Inferior parietal cortex (tissue), 1 donor: ENCODE data around the gene FNDC3B.

Experiments used
- DNase-seq: peaks from one replicate; pipeline ENCODE4 v3.0.0-alpha.2; 2016; ENCODE audit errors: extremely low spot score

The FNDC3B gene

DNA sequence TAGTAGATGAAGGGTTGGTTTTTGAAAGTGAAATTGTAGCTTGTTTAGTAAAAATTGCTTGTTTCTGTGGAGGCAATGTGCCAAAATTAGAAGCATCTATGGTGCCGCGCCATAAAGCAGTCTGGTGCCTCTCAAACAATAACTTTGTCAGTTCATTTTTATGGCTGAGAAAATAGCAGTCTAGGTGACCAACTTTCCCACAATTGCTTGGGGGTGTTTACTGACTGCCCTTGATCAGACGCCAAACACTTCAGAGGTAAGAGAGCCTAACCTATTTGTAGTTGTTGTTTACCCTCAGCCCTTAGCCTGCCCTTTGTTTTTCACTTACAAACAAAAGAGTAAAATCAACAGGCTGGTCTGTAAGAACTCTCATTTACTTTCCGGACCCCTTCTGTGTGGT, 174.5 kb downstream of the FNDC3B start:
- DNase-seq = no peak

DNA sequence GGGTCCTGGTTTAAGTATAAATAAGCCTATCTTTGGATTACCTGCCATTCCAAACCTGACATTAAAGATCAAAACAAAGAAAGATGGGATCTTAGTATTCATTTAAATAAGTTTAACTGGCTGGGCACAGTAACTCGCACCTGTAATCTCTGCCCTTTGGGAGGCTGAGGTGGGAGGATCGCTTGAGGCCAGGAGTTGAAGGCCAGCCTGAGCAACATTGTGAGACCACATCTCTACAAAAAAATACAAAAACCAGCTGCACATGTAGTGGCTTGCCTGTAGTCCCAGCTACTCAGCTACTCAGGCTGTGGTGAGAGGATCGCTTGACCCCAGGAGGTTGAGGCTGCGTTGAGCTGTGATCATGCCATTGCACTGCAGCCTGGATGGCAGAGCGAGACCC, 176.9 kb downstream of the FNDC3B start:
- no peak for DNase-seq

DNA sequence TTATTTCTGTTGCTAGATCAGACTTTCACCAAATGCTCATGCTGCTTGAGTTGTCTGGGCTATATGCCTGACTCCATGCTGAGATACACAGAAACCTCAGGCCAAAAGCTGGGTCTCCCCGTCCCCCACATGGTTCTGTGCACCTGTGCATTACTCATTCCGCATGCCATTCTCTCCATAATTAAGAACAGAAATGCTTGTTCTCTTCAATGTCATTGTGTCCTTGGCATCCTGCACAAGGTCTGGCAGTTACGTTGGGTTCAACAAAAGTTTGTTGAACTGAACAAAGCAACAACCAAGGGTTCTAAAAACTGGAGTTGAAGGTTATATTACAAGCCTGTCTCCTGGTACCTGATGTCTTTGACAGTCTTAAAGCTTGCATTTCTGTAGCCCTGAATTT, 177.5 kb downstream of the FNDC3B start:
- no peak for DNase-seq

DNA sequence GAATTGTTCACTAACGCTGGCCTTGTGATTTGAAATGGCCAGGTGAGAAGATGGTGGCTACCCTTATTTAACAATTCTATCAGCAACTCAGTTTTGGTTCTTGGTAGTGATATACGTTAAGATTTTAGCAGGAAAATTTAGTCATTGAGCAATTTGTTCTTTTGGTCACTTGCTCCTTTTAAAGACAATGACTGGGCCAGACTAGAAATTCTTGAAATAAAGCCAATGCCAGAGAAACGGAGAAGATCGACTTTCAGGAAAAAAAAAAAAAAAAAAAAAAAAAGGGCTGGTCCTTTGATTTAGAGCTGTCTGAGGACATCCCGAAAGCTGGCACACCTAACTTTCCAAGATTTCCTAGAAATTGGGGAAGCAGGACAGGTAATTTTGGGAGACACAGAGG, 178.5 kb downstream of the FNDC3B start:
- no peak for DNase-seq

GRCh38 chr3:172218350-172219323, 179.3 kb downstream of the FNDC3B start:
- no peak for DNase-seq

- DNase-seq = no peak
These were observed 180.4 kb downstream of the FNDC3B start for GRCh38 chr3:172219750-172220149.

- DNase-seq = no peak
These were observed 182.2 kb downstream of the FNDC3B start for GRCh38 chr3:172221547-172221946.

- DNase-seq = no peak
These were observed 183.2 kb downstream of the FNDC3B start for GRCh38 chr3:172222478-172223071.

- DNase-seq = no peak
These were observed 184.5 kb downstream of the FNDC3B start for GRCh38 chr3:172223870-172224269.

DNA sequence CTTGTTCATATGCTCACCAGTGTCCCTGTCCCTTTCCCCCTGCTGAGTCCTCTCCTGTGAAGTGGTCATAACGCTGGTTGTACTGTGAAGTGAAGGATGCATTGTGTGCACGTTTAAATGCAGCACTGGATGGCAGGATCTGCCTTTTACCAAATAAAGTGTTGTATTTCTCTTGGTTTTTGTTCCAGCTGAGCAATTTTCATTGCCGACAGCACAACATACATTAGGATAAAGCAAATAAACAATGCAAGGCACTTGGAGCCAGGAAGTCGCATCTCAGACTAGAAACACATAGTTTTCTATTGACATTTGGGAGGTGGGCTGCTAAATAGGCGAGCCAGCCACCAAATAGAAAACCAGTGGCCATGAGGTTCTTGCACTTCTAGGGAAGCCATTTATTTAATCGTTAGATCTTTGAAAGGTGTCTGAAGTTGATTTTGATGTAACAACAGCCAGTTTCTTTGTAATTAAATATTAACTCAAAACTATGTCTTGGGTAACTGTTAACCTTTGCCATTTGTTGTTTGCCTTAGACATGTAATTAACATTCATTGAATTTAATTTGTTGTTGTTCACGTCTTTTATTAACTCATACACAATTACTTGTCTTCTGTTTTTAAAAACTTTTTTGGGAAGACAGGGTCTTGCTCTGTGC, 185.3 kb downstream of the FNDC3B start:
- DNase-seq = no peak

GRCh38 chr3:172225215-172225707, 185.9 kb downstream of the FNDC3B start:
- no peak for DNase-seq

- DNase-seq = no peak
These were observed 187.5 kb downstream of the FNDC3B start for GRCh38 chr3:172226831-172227230.

- DNase-seq = no peak
These were observed 188.1 kb downstream of the FNDC3B start for GRCh38 chr3:172227340-172228035.

DNA sequence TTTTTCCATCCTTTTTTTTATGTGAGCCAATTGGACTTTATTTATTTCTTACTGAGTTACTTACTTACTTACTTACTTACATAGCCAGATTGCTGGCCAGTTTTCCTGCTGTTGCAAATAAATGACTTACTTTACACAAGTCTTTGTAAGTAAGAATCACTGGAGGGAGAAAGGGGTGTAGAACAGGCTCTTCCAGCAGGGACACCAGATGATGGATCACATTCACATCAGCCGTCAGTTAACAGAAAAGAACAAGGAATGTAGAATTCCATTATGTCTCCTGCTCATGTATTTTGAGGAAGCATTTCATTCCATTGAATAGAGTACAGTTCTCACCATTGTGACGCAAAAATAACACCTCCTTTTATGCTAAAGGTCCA, 188.6 kb downstream of the FNDC3B start:
- DNase-seq = no peak

GRCh38 chr3:172229462-172229861, 190.1 kb downstream of the FNDC3B start:
- DNase-seq = no peak

DNA sequence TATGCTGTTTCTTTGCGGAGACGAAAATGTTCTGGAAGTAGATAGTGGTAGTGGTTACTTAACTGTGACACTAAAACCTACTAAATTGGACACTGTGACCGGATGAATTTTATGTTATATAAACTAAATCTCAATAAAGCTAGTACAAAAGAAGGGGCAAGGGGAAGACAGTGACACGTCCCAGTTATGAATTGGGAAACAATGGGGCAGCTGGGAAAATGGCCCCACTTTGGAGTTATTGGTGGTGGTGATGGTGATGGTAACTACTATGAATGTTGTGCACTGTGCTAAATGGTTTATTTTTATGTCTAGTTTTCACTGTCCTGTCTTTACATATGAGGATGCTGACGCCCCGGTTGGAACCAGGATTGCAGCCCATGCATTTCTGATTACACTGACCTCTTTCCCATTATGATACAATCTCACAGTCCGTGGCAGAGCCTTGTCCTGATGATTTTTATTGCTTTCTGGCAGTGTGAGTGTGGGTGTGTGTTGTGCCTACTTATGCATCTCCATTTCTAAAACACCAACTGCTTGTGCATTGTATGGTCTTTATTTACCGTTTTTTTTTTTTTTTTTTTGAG, 192.0 kb downstream of the FNDC3B start:
- no peak for DNase-seq

- no peak for DNase-seq
These were observed 193.3 kb downstream of the FNDC3B start for GRCh38 chr3:172232579-172233212.

GRCh38 chr3:172233474-172234277, 194.3 kb downstream of the FNDC3B start:
- no peak for DNase-seq

DNA sequence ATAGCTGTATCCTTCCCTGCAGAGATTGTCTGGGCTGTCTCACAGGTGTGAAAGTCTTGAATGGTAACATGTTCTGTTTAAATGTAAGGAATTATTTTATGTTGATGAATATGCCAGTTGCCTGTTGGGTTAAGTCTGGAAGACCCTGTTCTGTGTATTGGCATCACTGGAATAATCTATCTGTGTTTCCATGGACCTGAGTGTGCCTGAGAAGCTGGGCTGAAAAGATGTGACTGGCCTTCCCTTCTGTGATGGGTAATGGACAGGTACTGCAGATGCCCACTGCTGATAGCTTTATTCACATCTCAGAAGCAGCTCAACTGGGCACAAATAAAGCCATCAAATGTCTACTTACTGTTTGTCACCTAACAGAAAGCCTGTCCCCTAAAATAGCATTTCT, 196.3 kb downstream of the FNDC3B start:
- DNase-seq = no peak
